ENCODE data around the gene AQP7.
"Not testable (repeated sequence)": the region's sequence is repeated elsewhere in the genome, so short reads cannot be mapped to it uniquely, and the experiment has no call there.

DNA sequence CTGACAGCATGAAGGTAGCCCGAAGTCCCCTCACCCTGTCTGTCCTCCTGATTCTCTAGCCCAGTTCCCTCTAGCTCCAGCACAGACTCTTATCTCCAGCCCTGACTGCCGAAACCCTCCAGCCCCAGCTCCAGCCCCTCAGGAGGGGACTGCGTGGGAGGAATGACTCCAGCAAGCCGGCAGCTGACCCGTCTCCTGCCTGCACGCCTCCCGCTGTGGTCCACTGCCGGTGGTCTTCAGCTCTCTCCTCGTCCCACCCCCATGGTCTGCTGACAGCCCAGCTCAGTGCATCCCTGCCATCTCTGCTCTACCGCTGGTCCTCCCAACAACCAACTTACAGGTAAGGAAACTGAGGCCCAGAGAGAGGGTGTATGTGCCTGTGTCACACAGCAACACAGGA is 559 bp downstream of the AQP7 start:
- not testable (repeated sequence) for TF ChIP-seq POLR2A (IDR thresholded peaks at IDR 0.05)
- TF ChIP-seq, protein P1, sequence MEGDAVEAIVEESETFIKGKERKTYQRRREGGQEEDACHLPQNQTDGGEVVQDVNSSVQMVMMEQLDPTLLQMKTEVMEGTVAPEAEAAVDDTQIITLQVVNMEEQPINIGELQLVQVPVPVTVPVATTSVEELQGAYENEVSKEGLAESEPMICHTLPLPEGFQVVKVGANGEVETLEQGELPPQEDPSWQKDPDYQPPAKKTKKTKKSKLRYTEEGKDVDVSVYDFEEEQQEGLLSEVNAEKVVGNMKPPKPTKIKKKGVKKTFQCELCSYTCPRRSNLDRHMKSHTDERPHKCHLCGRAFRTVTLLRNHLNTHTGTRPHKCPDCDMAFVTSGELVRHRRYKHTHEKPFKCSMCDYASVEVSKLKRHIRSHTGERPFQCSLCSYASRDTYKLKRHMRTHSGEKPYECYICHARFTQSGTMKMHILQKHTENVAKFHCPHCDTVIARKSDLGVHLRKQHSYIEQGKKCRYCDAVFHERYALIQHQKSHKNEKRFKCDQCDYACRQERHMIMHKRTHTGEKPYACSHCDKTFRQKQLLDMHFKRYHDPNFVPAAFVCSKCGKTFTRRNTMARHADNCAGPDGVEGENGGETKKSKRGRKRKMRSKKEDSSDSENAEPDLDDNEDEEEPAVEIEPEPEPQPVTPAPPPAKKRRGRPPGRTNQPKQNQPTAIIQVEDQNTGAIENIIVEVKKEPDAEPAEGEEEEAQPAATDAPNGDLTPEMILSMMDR (IDR thresholded peaks at IDR 0.05 in 8 of 11, conservative IDR thresholded peaks at IDR 0.05 in 3 of 11), result not testable (repeated sequence)
